Right ventricle myocardium superior (tissue), 1 donor: ENCODE measurements around the gene TBC1D1. TPM values are rescaled to one million over a fixed set of nuclear protein-coding genes. Genes with fewer than 3 reads are reported as not detected.

ENCODE experiments used
- ATAC-seq: fragments of 200-7000 bp; cut with Tn5 transposase; one replicate; pipeline ENCODE4 v1.9.1; 2020; ENCODE audit warnings: mild to moderate bottlenecking; ENCODE audit not compliant: poor library complexity
- DNase-seq: peaks from one replicate; pipeline ENCODE4 v3.0.0-alpha.2; 2020
- intact Hi-C: fragments of 100-400 bp; cut with DNase I; formaldehyde crosslinking; loops from one replicate; pipeline ENCODE4 v1.11.2; 2022
- total RNA-seq: library from RNA; stranded (reverse); fragmentation: NEBNext Ultra II Directional; extraction: Animal tissue kit (Norgen Biotek cat#: 25700); gene quantifications from one replicate; pipeline ENCODE4 v1.2.1, GENCODE V29; 2021
- donor health status: DM: no; HTN: yes; CAD: no; lungs with severe emphysema.

Gene TBC1D1
- total RNA-seq, 1 donor from 2014 or later, result 125 TPM

- DNase-seq (no peak), ATAC-seq (no peak)
- intact Hi-C loops, result loop anchor here (2.0 to 5.0 kb wide), 3 partner anchors 116 to 552 kb away; no protein-coding TSS in a partner anchor
Measured at GRCh38 chr4:38178392-38178995, 287.6 kb downstream of the TBC1D1 start.

- DNase-seq, result peak; percentile 67
- intact Hi-C loops, result loop anchor here (2.0 to 5.0 kb wide), 4 partner anchors 118 to 551 kb away; no protein-coding TSS in a partner anchor
Measured at GRCh38 chr4:38179690-38180377, 288.9 kb downstream of the TBC1D1 start.

GRCh38 chr4:38180456-38180855 is 289.6 kb downstream of the TBC1D1 start:
- DNase-seq (no peak), ATAC-seq (no peak)
- intact Hi-C loops, result loop anchor here (5.0 kb wide), 1 partner anchor 142 kb away; no protein-coding TSS in a partner anchor

More at GRCh38 chr4:38179690-38180377, 288.9 kb downstream of the TBC1D1 start:
- peak; percentile 69 for ATAC-seq

- DNase-seq, result no peak
- intact Hi-C loops, result loop anchor here (5.0 kb wide), 1 partner anchor 141 kb away; no protein-coding TSS in a partner anchor
- ATAC-seq, result no peak
Measured at GRCh38 chr4:38181286-38181685, 290.4 kb downstream of the TBC1D1 start.

GRCh38 chr4:38182334-38182998 is 291.6 kb downstream of the TBC1D1 start:
- intact Hi-C loops, result loop anchor here (5.0 kb wide), 1 partner anchor 140 kb away; no protein-coding TSS in a partner anchor
- ATAC-seq, result no peak
- DNase-seq, result no peak

- no peak for ATAC-seq
- intact Hi-C loops, result loop anchor here (5.0 kb wide), 1 partner anchor 138 kb away; no protein-coding TSS in a partner anchor
- no peak for DNase-seq
Measured at GRCh38 chr4:38184404-38184803, 293.5 kb downstream of the TBC1D1 start.

GRCh38 chr4:38185406-38186144 is 294.7 kb downstream of the TBC1D1 start:
- intact Hi-C loops, result no loop called here
- no peak for ATAC-seq
- no peak for DNase-seq

- DNase-seq (no peak), ATAC-seq (no peak)
- intact Hi-C loops, result no loop called here
Measured at GRCh38 chr4:38188136-38188535, 297.3 kb downstream of the TBC1D1 start.

- ATAC-seq (no peak), DNase-seq (no peak)
- intact Hi-C loops, result no loop called here
Measured at GRCh38 chr4:38188631-38189101, 297.8 kb downstream of the TBC1D1 start.

Other genes with a start within 250 kb of the TBC1D1 start
- 15.8 TPM for gene RELL1, start 204.7 kb upstream of the TBC1D1 start, total RNA-seq
- 15.6 TPM for gene PGM2, start 64.4 kb upstream of the TBC1D1 start, total RNA-seq
- 0.67 TPM for gene PTTG2, start 69.3 kb downstream of the TBC1D1 start, total RNA-seq